GM13976 (cell line): ENCODE data around the gene RHCE.
A peak's percentile ranks its signal among the peaks of the same experiment; 100 is the strongest.
"Not testable (repeated sequence)": the region's sequence is repeated elsewhere in the genome, so short reads cannot be mapped to it uniquely, and the experiment has no call there.

Experiments used
- DNase-seq: peaks from one replicate; pipeline ENCODE4 v3.0.0; 2012; ENCODE audit warnings: low spot score
- in situ Hi-C: fragments of 300-500 bp; cut with MboI; formaldehyde crosslinking; loops from one replicate; pipeline ENCODE4 v1.12.0; 2022; ENCODE audit warnings: low sequenced_read_pairs, mixed read lengths, inconsistent platforms; ENCODE audit not compliant: unreplicated experiment
- TF ChIP-seq, protein P1 (sequence below): IDR thresholded peaks from 2 replicates; pipeline ENCODE4 v1.5.1; 2012; ENCODE audit warnings: borderline replicate concordance, mild to moderate bottlenecking; ENCODE audit not compliant: insufficient read depth; ENCODE audit errors: extremely low read depth, missing control alignments, control extremely low read depth

RHCE gene

DNA sequence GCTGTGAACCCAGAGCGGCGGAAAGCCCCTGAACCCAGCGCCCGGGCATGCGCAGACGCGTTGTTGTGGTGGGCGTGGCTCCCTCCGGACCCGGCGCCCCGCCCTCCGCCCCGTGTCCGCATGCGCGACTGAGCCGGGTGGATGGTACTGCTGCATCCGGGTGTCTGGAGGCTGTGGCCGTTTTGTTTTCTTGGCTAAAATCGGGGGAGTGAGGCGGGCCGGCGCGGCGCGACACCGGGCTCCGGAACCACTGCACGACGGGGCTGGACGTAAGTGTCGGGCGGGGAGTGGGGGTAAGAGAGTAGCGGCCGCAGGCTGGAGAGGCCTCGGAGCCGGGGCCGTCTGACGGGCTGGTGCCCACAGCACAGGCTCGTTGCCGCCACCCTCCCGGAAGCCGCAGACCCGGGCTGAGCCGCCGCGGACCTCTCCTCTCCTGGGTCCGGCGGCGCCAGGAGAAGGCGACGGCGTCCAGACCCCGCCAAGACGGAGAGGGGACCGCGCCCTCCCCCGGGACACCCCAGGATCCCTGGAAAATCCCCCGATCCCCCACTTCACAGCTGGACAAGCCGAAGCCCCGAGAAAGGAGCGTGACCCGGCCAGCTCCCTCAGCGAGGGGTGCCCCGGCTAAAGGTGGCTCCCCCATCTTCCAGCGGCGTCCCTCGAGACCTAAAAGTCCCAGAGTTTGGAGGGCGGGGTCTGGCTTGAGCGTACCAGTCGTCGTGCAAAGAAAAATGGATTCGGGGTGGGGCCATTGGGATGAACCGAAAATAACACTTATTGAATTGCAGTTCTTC is 82.2 kb downstream of the RHCE start, which contains the start of gene TMEM50A:
TMEM50A (plus strand) TSS at position 147 of the 794 bp plus-strand sequence. CDS start 2,153 bp downstream, outside the sequence.
- DNase-seq = peak; percentile 81
- TF ChIP-seq, protein P1, sequence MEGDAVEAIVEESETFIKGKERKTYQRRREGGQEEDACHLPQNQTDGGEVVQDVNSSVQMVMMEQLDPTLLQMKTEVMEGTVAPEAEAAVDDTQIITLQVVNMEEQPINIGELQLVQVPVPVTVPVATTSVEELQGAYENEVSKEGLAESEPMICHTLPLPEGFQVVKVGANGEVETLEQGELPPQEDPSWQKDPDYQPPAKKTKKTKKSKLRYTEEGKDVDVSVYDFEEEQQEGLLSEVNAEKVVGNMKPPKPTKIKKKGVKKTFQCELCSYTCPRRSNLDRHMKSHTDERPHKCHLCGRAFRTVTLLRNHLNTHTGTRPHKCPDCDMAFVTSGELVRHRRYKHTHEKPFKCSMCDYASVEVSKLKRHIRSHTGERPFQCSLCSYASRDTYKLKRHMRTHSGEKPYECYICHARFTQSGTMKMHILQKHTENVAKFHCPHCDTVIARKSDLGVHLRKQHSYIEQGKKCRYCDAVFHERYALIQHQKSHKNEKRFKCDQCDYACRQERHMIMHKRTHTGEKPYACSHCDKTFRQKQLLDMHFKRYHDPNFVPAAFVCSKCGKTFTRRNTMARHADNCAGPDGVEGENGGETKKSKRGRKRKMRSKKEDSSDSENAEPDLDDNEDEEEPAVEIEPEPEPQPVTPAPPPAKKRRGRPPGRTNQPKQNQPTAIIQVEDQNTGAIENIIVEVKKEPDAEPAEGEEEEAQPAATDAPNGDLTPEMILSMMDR = no peak
- in situ Hi-C loops = no loop called here

DNA sequence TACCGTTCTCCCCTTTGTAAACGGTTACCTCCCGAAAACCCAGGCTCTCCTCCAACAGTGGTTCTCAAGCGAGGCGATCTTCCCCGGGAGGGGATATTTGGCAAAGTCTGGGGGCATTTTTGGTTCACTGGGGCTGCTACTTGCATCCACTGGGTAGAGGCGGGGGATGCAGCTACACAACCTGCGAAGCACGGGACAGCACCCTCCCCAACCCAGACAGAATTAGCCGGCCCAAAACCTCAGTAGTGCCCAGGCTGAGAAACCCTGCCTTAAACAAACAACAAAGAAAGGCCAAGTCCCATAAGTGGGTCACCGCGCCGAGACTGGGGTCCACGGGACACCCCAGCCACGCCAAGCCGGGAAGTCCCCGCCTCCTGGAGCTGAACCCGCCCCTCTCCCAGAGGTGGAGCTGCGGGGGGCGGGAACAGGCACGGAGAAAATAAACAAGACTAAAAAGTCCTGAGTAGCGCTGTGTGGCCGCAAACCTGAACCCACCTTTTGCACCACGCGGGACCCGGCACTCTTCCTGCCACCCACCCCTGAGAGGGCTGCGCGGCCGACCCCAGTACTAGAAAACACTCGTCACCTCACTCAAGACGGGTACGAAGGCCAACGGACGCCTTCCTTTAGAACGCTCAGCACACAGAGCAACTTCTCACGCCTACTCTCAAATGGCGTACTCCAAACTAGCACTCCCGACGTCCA is 83.0 kb downstream of the RHCE start:
- in situ Hi-C loops, DNase-seq: not testable (repeated sequence)

DNA sequence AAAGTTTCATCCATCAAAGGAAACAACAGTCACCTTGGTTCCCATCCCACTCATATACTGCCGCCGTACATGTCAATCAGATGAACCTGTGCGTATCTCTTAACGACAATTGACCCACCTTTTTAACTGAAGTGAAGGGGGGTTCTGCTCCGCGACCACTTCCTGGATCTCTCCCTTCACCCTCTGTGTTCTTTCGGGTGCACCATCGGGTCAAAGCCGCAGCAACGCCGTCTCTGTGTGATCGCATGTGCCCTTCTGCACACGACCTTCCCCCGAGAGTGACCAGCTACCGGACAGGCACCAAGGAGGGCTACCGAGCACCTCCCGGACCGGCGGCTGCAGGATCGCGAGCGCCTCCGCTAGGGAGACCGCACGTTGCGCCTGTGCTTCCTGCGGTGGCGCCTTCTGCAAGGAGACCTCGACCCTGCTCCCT is 83.7 kb downstream of the RHCE start:
- in situ Hi-C loops = not testable (repeated sequence)
- TF ChIP-seq, protein P1 = peak; percentile 32
- DNase-seq = peak; percentile 17

DNA sequence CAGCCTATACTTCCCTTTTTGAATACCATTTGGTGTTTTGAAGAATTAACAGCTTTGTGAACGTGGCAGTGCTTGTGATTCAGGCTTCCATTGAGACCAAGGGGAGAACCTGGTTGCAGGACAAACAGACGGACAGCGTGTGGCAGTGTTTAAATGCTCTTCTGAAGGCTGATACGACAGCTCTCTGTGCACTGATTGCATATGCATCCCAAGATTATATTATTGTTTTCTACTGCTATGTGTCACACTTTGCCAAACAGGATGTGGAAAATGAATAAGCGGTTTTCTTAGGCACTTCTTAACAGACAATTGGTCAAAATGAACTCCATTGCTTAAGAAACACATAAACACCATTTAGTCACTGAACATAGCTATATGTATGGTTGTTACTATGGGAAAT is 90.7 kb downstream of the RHCE start:
- in situ Hi-C loops, DNase-seq: not testable (repeated sequence)

DNA sequence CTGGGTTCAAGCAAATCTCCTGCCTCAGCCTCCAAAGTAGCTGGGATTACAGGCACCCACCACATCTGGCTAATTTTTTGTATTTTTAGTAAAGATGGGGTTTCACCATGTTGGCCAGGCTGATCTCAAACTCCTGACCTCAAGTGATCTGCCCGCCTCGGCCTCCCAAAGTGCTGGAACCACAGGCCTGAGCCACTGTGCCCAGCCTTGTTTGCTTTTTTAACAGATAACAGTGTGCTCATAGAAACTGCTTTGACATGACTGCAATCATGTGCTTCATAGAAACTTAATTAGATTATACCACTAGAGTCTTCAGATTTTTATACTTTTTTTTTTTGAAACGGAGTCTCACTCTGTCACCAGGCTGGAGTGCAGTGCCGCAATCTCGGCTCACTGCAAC is 91.3 kb downstream of the RHCE start:
- in situ Hi-C loops, DNase-seq: not testable (repeated sequence)

DNA sequence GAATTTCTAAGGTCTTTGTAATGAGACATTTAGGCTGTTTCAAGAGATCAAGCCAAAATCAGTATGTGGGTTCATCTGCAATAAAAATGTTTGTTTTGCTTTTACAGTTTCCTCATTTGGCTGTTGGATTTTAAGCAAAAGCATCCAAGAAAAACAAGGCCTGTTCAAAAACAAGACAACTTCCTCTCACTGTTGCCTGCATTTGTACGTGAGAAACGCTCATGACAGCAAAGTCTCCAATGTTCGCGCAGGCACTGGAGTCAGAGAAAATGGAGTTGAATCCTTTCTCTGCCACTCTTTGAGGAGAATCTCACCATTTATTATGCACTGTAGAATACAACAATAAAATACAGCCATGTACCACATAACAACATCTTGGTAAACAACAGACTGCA is 91.8 kb downstream of the RHCE start:
- DNase-seq, in situ Hi-C loops: not testable (repeated sequence)

DNA sequence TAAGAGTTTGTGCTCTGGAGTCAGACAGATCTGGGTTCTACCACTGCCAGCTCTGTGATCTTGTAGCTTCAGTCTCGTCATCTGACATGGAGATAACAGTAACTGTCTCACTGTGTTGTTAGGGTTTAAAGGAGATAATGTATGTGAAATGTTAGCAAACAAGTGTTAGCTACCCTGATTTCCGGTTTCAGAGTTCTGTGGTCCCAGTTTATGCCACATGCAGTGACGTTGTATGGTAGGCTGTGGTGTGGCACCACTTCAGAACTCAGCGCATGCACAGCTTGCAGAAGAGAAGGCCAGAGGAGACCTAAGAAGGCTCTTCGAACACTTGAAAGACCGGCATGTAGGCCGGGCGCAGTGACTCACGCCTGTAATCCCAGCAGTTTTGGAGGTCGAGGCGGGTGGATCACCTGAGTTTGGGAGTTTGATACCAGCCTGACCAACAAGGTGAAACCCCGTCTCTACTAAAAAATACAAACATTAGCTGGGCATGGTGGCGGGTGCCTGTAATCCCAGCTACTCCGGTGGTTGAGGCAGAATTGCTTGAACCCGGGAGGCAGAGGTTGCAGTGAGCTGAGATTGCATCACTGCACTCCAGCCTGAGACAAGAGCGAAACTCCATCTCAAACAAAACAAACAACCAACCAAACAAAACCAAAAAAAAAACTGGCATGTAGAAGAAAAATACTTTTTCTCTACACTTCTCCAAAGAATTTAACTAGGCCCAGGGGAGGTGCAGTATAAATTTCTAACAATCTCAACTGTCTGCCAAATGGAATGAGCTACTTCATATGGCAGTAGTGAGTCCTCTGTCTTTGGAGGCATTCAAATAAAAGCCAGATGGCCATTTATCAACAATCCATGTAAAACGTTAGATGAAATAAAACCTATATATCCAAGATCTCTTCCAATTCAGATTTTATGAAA is 92.5 kb downstream of the RHCE start:
- in situ Hi-C loops, DNase-seq: not testable (repeated sequence)

DNA sequence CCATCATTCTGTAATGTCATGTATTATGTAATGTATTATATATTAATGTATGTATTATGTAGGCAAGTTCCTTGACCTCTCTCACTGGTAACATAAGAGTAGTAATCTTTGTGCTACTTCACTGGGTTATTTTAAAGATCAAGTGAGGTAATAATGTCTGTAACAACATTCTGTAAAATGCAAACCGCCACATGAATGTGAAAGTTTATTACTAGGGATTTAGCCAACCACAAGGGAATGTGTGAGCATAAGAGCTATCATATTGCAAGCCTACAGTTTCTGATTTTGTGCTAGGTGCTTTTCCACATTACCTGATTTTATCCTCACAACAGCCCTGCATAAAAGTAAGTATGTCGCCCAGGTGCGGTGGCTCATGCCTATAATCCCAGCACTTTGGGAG is 96.2 kb downstream of the RHCE start:
- DNase-seq, in situ Hi-C loops: not testable (repeated sequence)

DNA sequence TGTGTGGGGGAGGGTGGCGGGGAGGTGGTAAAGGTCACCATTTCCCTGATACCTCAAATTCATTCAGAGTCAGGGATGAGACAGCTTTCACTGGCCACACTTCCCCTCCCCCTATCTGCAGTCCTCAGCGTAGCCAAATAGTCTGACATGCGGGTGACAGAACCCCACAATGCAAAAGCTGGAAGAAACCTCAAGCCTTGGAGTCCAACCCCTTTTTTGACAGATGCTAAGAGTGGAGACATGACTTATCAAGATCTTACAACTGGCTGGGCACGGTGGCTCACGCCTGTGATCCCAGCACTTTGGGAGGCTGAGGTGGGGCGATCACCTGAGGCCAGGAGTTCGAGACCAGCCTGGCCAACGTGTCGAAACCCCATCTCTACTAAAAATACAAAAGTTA is 98.5 kb downstream of the RHCE start:
- in situ Hi-C loops, DNase-seq: not testable (repeated sequence)

DNA sequence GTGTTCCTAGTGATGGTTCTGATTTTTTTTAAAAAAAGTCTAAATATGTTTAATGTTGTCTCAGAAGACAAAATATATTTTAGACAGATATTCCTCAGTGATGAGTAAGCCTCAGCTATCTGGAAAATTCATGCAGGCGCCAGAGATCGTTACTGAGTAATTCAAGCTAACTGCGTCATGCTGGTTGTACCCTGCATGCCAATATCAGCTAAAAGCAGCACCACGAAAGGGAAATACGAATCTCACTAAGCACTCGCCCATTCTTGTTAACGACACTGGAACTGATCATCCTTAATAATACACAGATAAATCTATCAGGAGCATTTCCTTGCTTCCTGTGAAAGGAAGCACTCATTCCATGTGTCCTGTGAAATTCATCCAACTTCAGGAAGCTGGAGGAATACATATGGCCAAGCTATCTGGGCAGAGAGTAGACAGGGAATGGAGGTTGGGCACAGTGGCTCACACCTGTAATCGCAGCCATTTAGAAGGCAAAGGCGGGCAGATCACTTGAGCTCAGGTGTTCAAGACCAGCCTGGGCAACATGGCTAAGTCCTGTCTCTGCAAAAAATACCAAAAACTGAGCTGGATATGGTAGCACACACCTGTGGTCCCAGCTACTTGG is 100.2 kb downstream of the RHCE start:
- DNase-seq, in situ Hi-C loops: not testable (repeated sequence)

DNA sequence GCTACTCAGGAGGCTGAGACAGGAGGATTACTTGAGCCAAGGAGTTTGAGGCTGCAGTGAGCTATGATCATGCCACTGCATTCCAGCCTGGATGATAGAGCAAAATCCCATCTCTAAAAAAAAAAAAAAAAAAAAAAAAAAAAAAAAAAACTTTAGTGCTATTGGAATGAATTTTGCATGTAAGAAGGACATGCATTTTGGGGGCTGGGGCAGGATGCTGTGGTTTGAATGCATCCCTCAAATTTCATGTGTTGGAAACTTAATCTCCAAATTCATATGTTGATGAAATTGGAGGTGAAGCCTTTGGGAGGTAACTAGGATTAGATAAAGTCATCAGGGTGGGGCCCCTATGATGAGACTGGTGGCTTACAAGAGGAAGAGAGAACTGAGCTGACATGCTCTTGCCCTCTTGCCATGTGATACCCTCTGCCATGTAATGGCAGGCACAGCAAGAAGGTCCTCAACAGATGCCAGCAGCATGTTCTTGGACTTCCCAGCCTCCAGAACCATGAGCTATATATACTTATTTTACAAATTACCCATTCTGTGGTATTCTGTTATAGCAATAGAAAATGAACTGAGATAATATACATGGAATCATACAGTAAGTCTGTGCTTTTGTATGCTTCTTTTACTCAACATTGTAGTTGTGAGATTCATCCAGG is 107.7 kb downstream of the RHCE start:
- DNase-seq, in situ Hi-C loops: not testable (repeated sequence)
